SK-N-SH (cell line): ENCODE results near the gene CBX8. TPM values are rescaled to one million over a fixed set of nuclear protein-coding genes. Genes with fewer than 3 reads are reported as not detected.

Experiments
- CTCF ChIA-PET: fragments of 300-600, 350-600 bp; formaldehyde crosslinking; extraction: SDS; loops from one replicate; lab custom pipeline; 2021; lab: Yijun Ruan, JAX
- POLR2A ChIA-PET: fragments of 350-600 bp; sonication (Branson Sonifier 250); formaldehyde crosslinking; extraction: SDS; loops from one replicate; lab custom pipeline; 2020; ENCODE audit warnings: antibody characterized with exemption, inconsistent platforms; lab: Yijun Ruan, JAX
- DNase-seq: peaks from one replicate; pipeline ENCODE4 v3.0.0; 2012
- H2AFZ ChIP-seq: fragments of 200-600 bp; sonication (generic); 2 replicates; pipeline ENCODE4 v1.8.1; 2016; ENCODE audit warnings: antibody characterized with exemption, mild to moderate bottlenecking, low read depth
- H3F3A ChIP-seq: fragments of 200-600 bp; sonication (generic); replicated peaks from 2 replicates; pipeline ENCODE3; 2016; ENCODE audit warnings: antibody characterized with exemption, mild to moderate bottlenecking; ENCODE audit not compliant: insufficient read depth
- H3K27ac ChIP-seq, 2 experiments: fragments of 200-500 bp in 1 of 2; fragments of 200-600 bp in 1 of 2; sonication (Bioruptor generic) in 1 of 2; sonication (generic), shearing (Covaris generic) in 1 of 2; 2 replicates each; pipeline versions ENCODE4 v1.5.1 to v1.6.1; 2014 to 2016; ENCODE audit warnings: low read depth in 2 of 2, inconsistent platforms in 1 of 2, low read length in 1 of 2, mild to moderate bottlenecking in 1 of 2, mixed read lengths in 1 of 2
- H3K27me3 ChIP-seq: fragments of 200-600 bp; sonication (generic), shearing (Covaris generic); 2 replicates; pipeline ENCODE4 v1.6.1; 2016; ENCODE audit warnings: mixed run types; ENCODE audit not compliant: insufficient read depth
- H3K36me3 ChIP-seq, 2 experiments: fragments of 200-500 bp in 1 of 2; fragments of 200-600 bp in 1 of 2; sonication (Bioruptor generic) in 1 of 2; sonication (generic) in 1 of 2; replicated peaks in 1 of 2; 2 replicates each; pipeline versions ENCODE3 to v1.5.1; 2014 to 2016; ENCODE audit warnings: low read length in 1 of 2, mild to moderate bottlenecking in 1 of 2; ENCODE audit not compliant: insufficient read depth in 2 of 2, control insufficient read depth in 1 of 2
- H3K4me1 ChIP-seq, 2 experiments: fragments of 200-500 bp in 1 of 2; fragments of 200-600 bp in 1 of 2; sonication (Bioruptor generic) in 1 of 2; sonication (generic), shearing (Covaris generic) in 1 of 2; 2 replicates each; pipeline versions ENCODE4 v1.5.1 to v1.6.1; 2014 to 2016; ENCODE audit warnings: low read depth in 1 of 2, low read length in 1 of 2, mixed run types in 1 of 2; ENCODE audit not compliant: insufficient read depth in 2 of 2, control insufficient read depth in 1 of 2
- H3K4me2 ChIP-seq: fragments of 200-600 bp; sonication (generic), shearing (Covaris generic); 2 replicates; pipeline ENCODE4 v1.6.1; 2017; ENCODE audit warnings: mixed run types
- H3K4me3 ChIP-seq, 2 experiments: fragments of 200-500 bp in 1 of 2; fragments of 200-600 bp in 1 of 2; sonication (Bioruptor generic) in 1 of 2; sonication (generic), shearing (Covaris generic) in 1 of 2; 2 replicates each; pipeline versions ENCODE4 v1.5.1 to v1.8.1; 2014 to 2016; ENCODE audit warnings: low read depth in 2 of 2, inconsistent platforms in 1 of 2, low read length in 1 of 2, mild to moderate bottlenecking in 1 of 2, mixed read lengths in 1 of 2, moderate library complexity in 1 of 2
- H3K79me2 ChIP-seq: fragments of 200-600 bp; sonication (generic); 2 replicates; pipeline ENCODE4 v1.8.1; 2017; ENCODE audit warnings: mild to moderate bottlenecking; ENCODE audit not compliant: insufficient read depth
- H3K9ac ChIP-seq: fragments of 200-600 bp; sonication (generic); 2 replicates; pipeline ENCODE4 v1.6.1; 2017; ENCODE audit warnings: mixed run types
- H3K9me2 ChIP-seq: fragments of 200-600 bp; sonication (generic); 2 replicates; pipeline ENCODE4 v1.6.1; 2017; ENCODE audit warnings: mixed run types
- H3K9me3 ChIP-seq: fragments of 200-600 bp; sonication (generic); 2 replicates; pipeline ENCODE4 v1.6.1; 2017; ENCODE audit warnings: mixed run types, mild to moderate bottlenecking, moderate library complexity
- H4K20me1 ChIP-seq: fragments of 200-600 bp; sonication (generic); 2 replicates; pipeline ENCODE4 v1.6.1; 2017; ENCODE audit warnings: mild to moderate bottlenecking, mixed run types; ENCODE audit not compliant: insufficient read depth
- CHD2 ChIP-seq: fragments of 150-350 bp; IDR thresholded peaks from 2 replicates; pipeline ENCODE4 v1.6.1; 2018; ENCODE audit warnings: low read length; ENCODE audit not compliant: partially characterized antibody
- EP300 ChIP-seq, 2 experiments: IDR thresholded peaks; 2 replicates each; pipeline versions ENCODE4 v1.4.0 to v1.6.1; 2012; ENCODE audit warnings: borderline replicate concordance in 1 of 2, low read depth in 1 of 2, low read length in 1 of 2
- FOXJ3 ChIP-seq: sonication (generic); formaldehyde crosslinking; IDR thresholded peaks from 2 replicates; pipeline ENCODE4 v1.5.1; 2020; ENCODE audit warnings: mild to moderate bottlenecking, missing genetic modification reagents
- GABPA ChIP-seq: IDR thresholded peaks from 2 replicates; pipeline ENCODE4 v1.4.0; 2012; ENCODE audit warnings: low read depth, mild to moderate bottlenecking
- GATA2 ChIP-seq: sonication (generic); formaldehyde crosslinking; IDR thresholded peaks from 2 replicates; pipeline ENCODE4 v1.5.0; 2020; ENCODE audit warnings: mild to moderate bottlenecking, missing genetic modification reagents
- MEF2A ChIP-seq: IDR thresholded peaks from 2 replicates; pipeline ENCODE4 v1.4.0; 2012; ENCODE audit warnings: low read depth, borderline replicate concordance
- NRF1 ChIP-seq: IDR thresholded peaks from 2 replicates; pipeline ENCODE4 v1.6.1; 2012; ENCODE audit warnings: low read depth, mild to moderate bottlenecking, low read length
- RAD21 ChIP-seq: IDR thresholded peaks from 2 replicates; pipeline ENCODE4 v1.6.1; 2012; ENCODE audit warnings: mild to moderate bottlenecking, low read length
- RCOR1 ChIP-seq: fragments of 150-350 bp; IDR thresholded peaks from 2 replicates; pipeline ENCODE4 v1.6.1; 2017; ENCODE audit warnings: antibody characterized with exemption, low read length
- RXRA ChIP-seq: IDR thresholded peaks from 2 replicates; pipeline ENCODE4 v1.4.0; 2012; ENCODE audit warnings: low read depth, mild to moderate bottlenecking, borderline replicate concordance
- TCF12 ChIP-seq: IDR thresholded peaks from 2 replicates; pipeline ENCODE4 v1.4.0; 2012
- TEAD4 ChIP-seq: IDR thresholded peaks from 2 replicates; pipeline ENCODE4 v1.4.0; 2012; ENCODE audit warnings: mild to moderate bottlenecking, borderline replicate concordance; ENCODE audit not compliant: insufficient read depth
- USF1 ChIP-seq: IDR thresholded peaks from 2 replicates; pipeline ENCODE4 v1.4.0; 2012; ENCODE audit warnings: low read depth, borderline replicate concordance
- YY1 ChIP-seq: IDR thresholded peaks from 2 replicates; pipeline ENCODE4 v1.4.0; 2012; ENCODE audit warnings: low read depth, mild to moderate bottlenecking
- WGBS: methylation state at CpG from one replicate; pipeline ENCODE4 v1.1.6; 2017; ENCODE audit warnings: low lambda C conversion rate; 5-methylcytosine and 5-hydroxymethylcytosine counted together
- polyA plus RNA-seq, 3 experiments: library from polyadenylated mRNA; depleted of rRNA; stranded (reverse); fragments of >200 nt; gene quantifications; 2 replicates each; pipeline ENCODE4 v1.2.3, GENCODE V29; 2012
- TF ChIP-seq, protein P1 (sequence below): fragments of 150-350 bp; IDR thresholded peaks from 2 replicates; pipeline ENCODE4 v1.6.1; 2016; ENCODE audit warnings: mild to moderate bottlenecking, low read depth, low read length
- TF ChIP-seq, protein P2 (sequence below): IDR thresholded peaks from 2 replicates; pipeline ENCODE4 v1.4.0; 2012; ENCODE audit warnings: low read depth, borderline replicate concordance
- TF ChIP-seq, protein P3 (sequence below): IDR thresholded peaks from 2 replicates; pipeline ENCODE4; 2012

CBX8 gene
- polyA plus RNA-seq, 1 of the 3 experiments (the other 2 are of a cell fraction): 2.9 TPM

- Histone ChIP-seq H4K20me1 (no peaks in the 10 kb centered on the region), H3K27ac (no peak overlapping the region)
- no peak for TF ChIP-seq EP300 (IDR thresholded peaks at IDR 0.05; ENCODE audit: borderline replicate concordance in 1 of 2, low read depth in 1 of 2, low read length in 1 of 2)
- no peak for TF ChIP-seq NRF1
- TF ChIP-seq FOXJ3 (CRISPR knock-in tag): no peak
- no peak for TF ChIP-seq RAD21
- TF ChIP-seq RXRA: no peak
- TF ChIP-seq TCF12: no peak
- TF ChIP-seq USF1: no peak
- TF ChIP-seq, protein P1, sequence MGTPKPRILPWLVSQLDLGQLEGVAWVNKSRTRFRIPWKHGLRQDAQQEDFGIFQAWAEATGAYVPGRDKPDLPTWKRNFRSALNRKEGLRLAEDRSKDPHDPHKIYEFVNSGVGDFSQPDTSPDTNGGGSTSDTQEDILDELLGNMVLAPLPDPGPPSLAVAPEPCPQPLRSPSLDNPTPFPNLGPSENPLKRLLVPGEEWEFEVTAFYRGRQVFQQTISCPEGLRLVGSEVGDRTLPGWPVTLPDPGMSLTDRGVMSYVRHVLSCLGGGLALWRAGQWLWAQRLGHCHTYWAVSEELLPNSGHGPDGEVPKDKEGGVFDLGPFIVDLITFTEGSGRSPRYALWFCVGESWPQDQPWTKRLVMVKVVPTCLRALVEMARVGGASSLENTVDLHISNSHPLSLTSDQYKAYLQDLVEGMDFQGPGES: no peak
- TF ChIP-seq GATA2 (CRISPR knock-in tag): no peak
- no peak for TF ChIP-seq RCOR1
- TF ChIP-seq, all 33 proteins: peak for 0
- H3K79me2 ChIP-seq: no peaks in the 10 kb centered on the region
- WGBS: 84% methylated on average over 12 of the region's 12 CpGs
- no peak overlapping the region for H3K4me2 ChIP-seq
- H2AFZ ChIP-seq: no peak overlapping the region
- H3K36me3 ChIP-seq: no peaks in the 10 kb centered on the region
- no peak overlapping the region for H3K9ac ChIP-seq
- H3K27me3 ChIP-seq: peaks cover 3% of the 10 kb centered on the region; the same call in 1 of the 2 replicates
- no peak overlapping the region for H3K4me3 ChIP-seq
- POLR2A ChIA-PET: no interaction called here
- no peak for DNase-seq
- CTCF ChIA-PET: interaction anchor here (1.0 to 2.0 kb wide), 3 partner anchors 9 to 80 kb away, joined by 3 to 6 read pairs (median 4); no protein-coding TSS in a partner anchor
- peaks cover 6% of the 10 kb centered on the region for H3F3A ChIP-seq
- no peaks in the 10 kb centered on the region for H3K9me3 ChIP-seq
- H3K4me1 ChIP-seq: no peaks in the 10 kb centered on the region
- H3K9me2 ChIP-seq: no peaks in the 10 kb centered on the region
Measured at GRCh38 chr17:79754370-79754769, 42.5 kb downstream of the CBX8 start.

DNA sequence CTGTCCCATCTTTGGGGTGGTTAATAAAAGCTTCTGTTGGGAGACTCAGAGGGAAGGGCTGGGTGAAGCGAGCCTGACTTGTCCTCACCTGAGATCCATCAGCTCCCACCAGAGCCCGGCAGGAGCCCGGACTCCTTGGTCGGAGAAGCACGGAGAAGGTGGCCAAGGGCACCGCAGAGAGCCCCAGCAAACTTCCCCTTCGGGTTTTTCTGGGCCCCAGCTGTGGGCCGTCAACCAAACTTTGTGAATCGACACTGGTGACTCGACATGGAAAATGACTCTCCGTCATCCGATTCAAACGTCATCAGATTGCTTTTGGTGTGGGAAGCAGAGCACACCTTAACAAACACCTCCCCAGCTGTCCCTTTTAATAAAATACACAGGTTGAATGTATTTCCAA lies 44.7 kb downstream of the CBX8 start:
- H3K9me2 ChIP-seq: no peaks in the 10 kb centered on the region
- H3K9ac ChIP-seq: no peak overlapping the region
- H2AFZ ChIP-seq: no peak overlapping the region
- peaks cover 16% of the 10 kb centered on the region for H3K27me3 ChIP-seq
- DNase-seq: no peak
- ChIA-PET POLR2A (interaction anchor here (0.6 kb wide), 1 partner anchor 235 kb away, joined by 6 read pairs; no protein-coding TSS in a partner anchor), CTCF (interaction anchor here (0.6 to 3.1 kb wide), 5 partner anchors 11 to 253 kb away, joined by 3 to 22 read pairs (median 3); no protein-coding TSS in a partner anchor)
- no peak overlapping the region for H3K4me3 ChIP-seq
- WGBS: 83% methylated on average over 13 of the region's 13 CpGs
- H3K27ac ChIP-seq: no peak overlapping the region
- no peak overlapping the region for H3K4me2 ChIP-seq
- H3K79me2 ChIP-seq: no peaks in the 10 kb centered on the region
- H3K36me3 ChIP-seq: no peaks in the 10 kb centered on the region
- no peaks in the 10 kb centered on the region for H3K9me3 ChIP-seq
- H4K20me1 ChIP-seq: no peaks in the 10 kb centered on the region
- TF ChIP-seq MEF2A: no peak
- TF ChIP-seq EP300 (IDR thresholded peaks at IDR 0.05; ENCODE audit: borderline replicate concordance in 1 of 2, low read depth in 1 of 2, low read length in 1 of 2): no peak
- no peak for TF ChIP-seq TEAD4
- no peak for TF ChIP-seq CHD2
- TF ChIP-seq GABPA: no peak
- no peak for TF ChIP-seq FOXJ3 (CRISPR knock-in tag)
- no peak for TF ChIP-seq RCOR1
- TF ChIP-seq, protein P2, sequence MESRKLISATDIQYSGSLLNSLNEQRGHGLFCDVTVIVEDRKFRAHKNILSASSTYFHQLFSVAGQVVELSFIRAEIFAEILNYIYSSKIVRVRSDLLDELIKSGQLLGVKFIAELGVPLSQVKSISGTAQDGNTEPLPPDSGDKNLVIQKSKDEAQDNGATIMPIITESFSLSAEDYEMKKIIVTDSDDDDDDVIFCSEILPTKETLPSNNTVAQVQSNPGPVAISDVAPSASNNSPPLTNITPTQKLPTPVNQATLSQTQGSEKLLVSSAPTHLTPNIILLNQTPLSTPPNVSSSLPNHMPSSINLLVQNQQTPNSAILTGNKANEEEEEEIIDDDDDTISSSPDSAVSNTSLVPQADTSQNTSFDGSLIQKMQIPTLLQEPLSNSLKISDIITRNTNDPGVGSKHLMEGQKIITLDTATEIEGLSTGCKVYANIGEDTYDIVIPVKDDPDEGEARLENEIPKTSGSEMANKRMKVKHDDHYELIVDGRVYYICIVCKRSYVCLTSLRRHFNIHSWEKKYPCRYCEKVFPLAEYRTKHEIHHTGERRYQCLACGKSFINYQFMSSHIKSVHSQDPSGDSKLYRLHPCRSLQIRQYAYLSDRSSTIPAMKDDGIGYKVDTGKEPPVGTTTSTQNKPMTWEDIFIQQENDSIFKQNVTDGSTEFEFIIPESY: no peak
- TF ChIP-seq YY1: no peak
- TF ChIP-seq, protein P1: no peak
- TF ChIP-seq, protein P3, sequence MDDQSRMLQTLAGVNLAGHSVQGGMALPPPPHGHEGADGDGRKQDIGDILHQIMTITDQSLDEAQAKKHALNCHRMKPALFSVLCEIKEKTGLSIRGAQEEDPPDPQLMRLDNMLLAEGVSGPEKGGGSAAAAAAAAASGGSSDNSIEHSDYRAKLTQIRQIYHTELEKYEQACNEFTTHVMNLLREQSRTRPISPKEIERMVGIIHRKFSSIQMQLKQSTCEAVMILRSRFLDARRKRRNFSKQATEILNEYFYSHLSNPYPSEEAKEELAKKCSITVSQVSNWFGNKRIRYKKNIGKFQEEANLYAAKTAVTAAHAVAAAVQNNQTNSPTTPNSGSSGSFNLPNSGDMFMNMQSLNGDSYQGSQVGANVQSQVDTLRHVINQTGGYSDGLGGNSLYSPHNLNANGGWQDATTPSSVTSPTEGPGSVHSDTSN: no peak
- peaks cover 0 to 6% of the 10 kb centered on the region in 2 experiments; a peak in 1 of 4 replicates for H3K4me1 ChIP-seq
- H3F3A ChIP-seq: peaks cover 16% of the 10 kb centered on the region
